CD14-positive monocyte (primary cell): ENCODE data around the gene WDR5B. TPM values are rescaled to one million over a fixed set of nuclear protein-coding genes. Genes with fewer than 3 reads are reported as not detected.

Source experiments
- DNase-seq, 3 donors: peaks; one replicate each; pipeline ENCODE4 v3.0.0-alpha.2; 2011 to 2022
- H2AFZ ChIP-seq: 2 replicates; pipeline ENCODE4 v1.6.0; 2012; ENCODE audit warnings: mild to moderate bottlenecking, low read depth, low read length, inconsistent platforms; ENCODE audit not compliant: insufficient read depth, poor library complexity, severe bottlenecking
- H3K27ac ChIP-seq, 2 donors: 1 replicate in 1 of 2; 2 replicates in 1 of 2; pipeline ENCODE4 v1.5.1; 2012 to 2013; ENCODE audit warnings: low read length in 2 of 2, control low read depth in 1 of 2, inconsistent platforms in 1 of 2, low read depth in 1 of 2, mild to moderate bottlenecking in 1 of 2
- H3K27me3 ChIP-seq, 2 donors: one replicate each; pipeline versions ENCODE4 v1.6.0 to v1.6.1; 2011 to 2013; ENCODE audit warnings: low read length in 2 of 2; ENCODE audit not compliant: control insufficient read depth in 2 of 2, insufficient read depth in 2 of 2
- H3K36me3 ChIP-seq, 2 donors: replicated peaks in 1 of 2; 1 replicate in 1 of 2; 2 replicates in 1 of 2; pipeline versions ENCODE4 v1.5.1 to v1.6.1; 2012 to 2013; ENCODE audit warnings: low read length in 2 of 2, control low read depth in 1 of 2, inconsistent platforms in 1 of 2, mild to moderate bottlenecking in 1 of 2; ENCODE audit not compliant: insufficient read depth in 2 of 2, control insufficient read depth in 1 of 2
- H3K4me1 ChIP-seq, 2 donors: 1 replicate in 1 of 2; 2 replicates in 1 of 2; pipeline versions ENCODE4 v1.5.1 to v1.6.1; 2012 to 2013; ENCODE audit warnings: low read length in 2 of 2, control low read depth in 1 of 2, inconsistent platforms in 1 of 2, mild to moderate bottlenecking in 1 of 2, moderate library complexity in 1 of 2; ENCODE audit not compliant: insufficient read depth in 2 of 2, control insufficient read depth in 1 of 2
- H3K4me2 ChIP-seq: replicated peaks from 2 replicates; pipeline ENCODE3; 2012; ENCODE audit warnings: low read length, moderate library complexity, mild to moderate bottlenecking; ENCODE audit not compliant: poor library complexity, severe bottlenecking; ENCODE audit errors: extremely low read depth
- H3K4me3 ChIP-seq, 3 experiments: fragments of 200-600 bp in 1 of 3; sonication (generic) in 1 of 3; replicated peaks in 1 of 3; 1 replicate in 2 of 3; 2 replicates in 1 of 3; pipeline ENCODE4 v1.5.1; 2011 to 2013; ENCODE audit warnings: low read length in 3 of 3, mild to moderate bottlenecking in 3 of 3, control low read depth in 2 of 3, low read depth in 2 of 3, inconsistent platforms in 1 of 3, moderate library complexity in 1 of 3
- H3K79me2 ChIP-seq: 2 replicates; pipeline ENCODE4 v1.6.0; 2012; ENCODE audit warnings: mild to moderate bottlenecking, control low read depth, inconsistent platforms, low read length, moderate library complexity; ENCODE audit not compliant: insufficient read depth
- H3K9ac ChIP-seq: 2 replicates; pipeline ENCODE4 v1.6.0; 2017; ENCODE audit warnings: low read length, mild to moderate bottlenecking; ENCODE audit not compliant: insufficient read depth, poor library complexity, severe bottlenecking
- H3K9me3 ChIP-seq, 2 donors: replicated peaks in 1 of 2; 1 replicate in 1 of 2; 2 replicates in 1 of 2; pipeline versions ENCODE4 v1.5.1 to v1.6.1; 2012 to 2013; ENCODE audit warnings: low read length in 2 of 2, control low read depth in 1 of 2; ENCODE audit not compliant: control insufficient read depth in 1 of 2, insufficient read depth in 1 of 2
- H4K20me1 ChIP-seq: 2 replicates; pipeline ENCODE4 v1.6.0; 2012; ENCODE audit warnings: mild to moderate bottlenecking, low read length, control low read depth, moderate library complexity; ENCODE audit not compliant: insufficient read depth
- H3K27ac Mint-ChIP-seq, 7 donors: one replicate each; pipeline ENCODE4 v1.8.0; 2020; ENCODE audit warnings: mild to moderate bottlenecking in 7 of 7, mixed read lengths in 7 of 7, moderate library complexity in 6 of 7, inconsistent platforms in 2 of 7
- H3K27me3 Mint-ChIP-seq, 3 donors: one replicate each; pipeline ENCODE4 v1.8.0; 2021 to 2022; ENCODE audit warnings: low read depth in 3 of 3, mild to moderate bottlenecking in 3 of 3, mixed read lengths in 3 of 3, moderate library complexity in 3 of 3, inconsistent platforms in 1 of 3
- H3K36me3 Mint-ChIP-seq, 2 donors: one replicate each; pipeline ENCODE4 v1.8.0; 2020; ENCODE audit warnings: mixed read lengths in 2 of 2, inconsistent platforms in 1 of 2, mild to moderate bottlenecking in 1 of 2
- H3K4me1 Mint-ChIP-seq: one replicate; pipeline ENCODE4 v1.8.0; 2020; ENCODE audit warnings: mild to moderate bottlenecking, mixed read lengths
- H3K4me3 Mint-ChIP-seq, 2 donors: one replicate each; pipeline ENCODE4 v1.8.0; 2020; ENCODE audit warnings: mild to moderate bottlenecking in 2 of 2, mixed read lengths in 2 of 2, moderate library complexity in 1 of 2
- H3K9me3 Mint-ChIP-seq, 7 donors: one replicate each; pipeline ENCODE4 v1.8.0; 2020 to 2022; ENCODE audit warnings: mixed read lengths in 7 of 7, mild to moderate bottlenecking in 6 of 7, moderate library complexity in 6 of 7, inconsistent platforms in 2 of 7
- WGBS: methylation state at CpG from one replicate; pipeline ENCODE4 v1.1.5; 2013; ENCODE audit warnings: missing lambda C conversion rate; ENCODE audit not compliant: insufficient coverage; 5-methylcytosine and 5-hydroxymethylcytosine counted together
- intact Hi-C, 2 donors: fragments of 100-400 bp; cut with micrococcal nuclease; formaldehyde crosslinking; loops; one replicate each; pipeline versions ENCODE4 v1.15.0 to v1.15.1; 2023
- polyA plus RNA-seq, 3 donors: library from polyadenylated mRNA; depleted of rRNA in 1 of 3; unstranded in 2 of 3; stranded (reverse) in 1 of 3; fragments of 300-500 nt in 2 of 3; fragments of >200 nt in 1 of 3; fragmentation: Illumina TruSeq in 2 of 3; gene quantifications; 1 replicate in 2 of 3; 2 replicates in 1 of 3; pipeline ENCODE4 v1.2.3, GENCODE V29; 2012 to 2021
- TF ChIP-seq, protein P1 (sequence below): fragments of 200-600 bp; IDR thresholded peaks from one replicate; pipeline ENCODE4 v1.8.0; 2022; ENCODE audit warnings: antibody characterized with exemption, mild to moderate bottlenecking

Gene WDR5B
- polyA plus RNA-seq, 3 donors: 0.85 to 3.1 (median 0.85) TPM

DNA sequence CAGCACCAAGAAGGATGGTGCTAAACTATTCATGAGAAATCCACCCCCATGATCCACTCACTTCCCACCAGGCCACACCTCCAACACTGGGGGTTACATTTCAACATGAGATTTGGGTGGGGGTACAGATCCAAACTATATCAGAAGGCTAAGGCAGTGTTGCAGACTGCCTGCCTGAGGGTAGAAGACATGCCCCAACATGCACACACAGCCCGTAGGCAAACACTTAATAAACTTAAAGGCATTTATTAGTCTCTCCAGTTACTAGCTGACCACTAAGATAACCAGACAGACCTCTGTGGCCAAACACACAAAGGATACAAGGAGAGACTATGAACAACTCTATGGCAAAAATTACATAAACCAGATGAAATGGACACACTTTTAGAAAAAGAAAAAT is 21.7 kb downstream of the WDR5B start:
- H3K4me3 ChIP-seq: no peak overlapping the region
- H3K9ac ChIP-seq: no peak overlapping the region
- Mint-ChIP-seq H3K27me3 (no peaks in the 10 kb centered on the region), H3K4me1 (peaks cover 10% of the 10 kb centered on the region), H3K36me3 (no peaks in the 10 kb centered on the region), H3K27ac (peak overlapping the region in 1 of 7 donors; percentile 33), H3K4me3 (no peak overlapping the region), H3K9me3 (no peaks in the 10 kb centered on the region)
- no peaks in the 10 kb centered on the region for H3K9me3 ChIP-seq
- intact Hi-C loops: no loop called here
- no peaks in the 10 kb centered on the region for H3K79me2 ChIP-seq
- no peak for DNase-seq
- no peak overlapping the region for H2AFZ ChIP-seq
- peaks cover 0 to 4% of the 10 kb centered on the region in 2 donors for H3K4me1 ChIP-seq
- H3K27ac ChIP-seq: no peak overlapping the region
- 100% methylated on average over 1 of the region's 1 CpG for WGBS
- H4K20me1 ChIP-seq: no peaks in the 10 kb centered on the region
- TF ChIP-seq, protein P1, sequence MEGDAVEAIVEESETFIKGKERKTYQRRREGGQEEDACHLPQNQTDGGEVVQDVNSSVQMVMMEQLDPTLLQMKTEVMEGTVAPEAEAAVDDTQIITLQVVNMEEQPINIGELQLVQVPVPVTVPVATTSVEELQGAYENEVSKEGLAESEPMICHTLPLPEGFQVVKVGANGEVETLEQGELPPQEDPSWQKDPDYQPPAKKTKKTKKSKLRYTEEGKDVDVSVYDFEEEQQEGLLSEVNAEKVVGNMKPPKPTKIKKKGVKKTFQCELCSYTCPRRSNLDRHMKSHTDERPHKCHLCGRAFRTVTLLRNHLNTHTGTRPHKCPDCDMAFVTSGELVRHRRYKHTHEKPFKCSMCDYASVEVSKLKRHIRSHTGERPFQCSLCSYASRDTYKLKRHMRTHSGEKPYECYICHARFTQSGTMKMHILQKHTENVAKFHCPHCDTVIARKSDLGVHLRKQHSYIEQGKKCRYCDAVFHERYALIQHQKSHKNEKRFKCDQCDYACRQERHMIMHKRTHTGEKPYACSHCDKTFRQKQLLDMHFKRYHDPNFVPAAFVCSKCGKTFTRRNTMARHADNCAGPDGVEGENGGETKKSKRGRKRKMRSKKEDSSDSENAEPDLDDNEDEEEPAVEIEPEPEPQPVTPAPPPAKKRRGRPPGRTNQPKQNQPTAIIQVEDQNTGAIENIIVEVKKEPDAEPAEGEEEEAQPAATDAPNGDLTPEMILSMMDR: no peak
- H3K4me2 ChIP-seq: no peak overlapping the region
- no peaks in the 10 kb centered on the region for H3K27me3 ChIP-seq
- no peaks in the 10 kb centered on the region for H3K36me3 ChIP-seq

DNA sequence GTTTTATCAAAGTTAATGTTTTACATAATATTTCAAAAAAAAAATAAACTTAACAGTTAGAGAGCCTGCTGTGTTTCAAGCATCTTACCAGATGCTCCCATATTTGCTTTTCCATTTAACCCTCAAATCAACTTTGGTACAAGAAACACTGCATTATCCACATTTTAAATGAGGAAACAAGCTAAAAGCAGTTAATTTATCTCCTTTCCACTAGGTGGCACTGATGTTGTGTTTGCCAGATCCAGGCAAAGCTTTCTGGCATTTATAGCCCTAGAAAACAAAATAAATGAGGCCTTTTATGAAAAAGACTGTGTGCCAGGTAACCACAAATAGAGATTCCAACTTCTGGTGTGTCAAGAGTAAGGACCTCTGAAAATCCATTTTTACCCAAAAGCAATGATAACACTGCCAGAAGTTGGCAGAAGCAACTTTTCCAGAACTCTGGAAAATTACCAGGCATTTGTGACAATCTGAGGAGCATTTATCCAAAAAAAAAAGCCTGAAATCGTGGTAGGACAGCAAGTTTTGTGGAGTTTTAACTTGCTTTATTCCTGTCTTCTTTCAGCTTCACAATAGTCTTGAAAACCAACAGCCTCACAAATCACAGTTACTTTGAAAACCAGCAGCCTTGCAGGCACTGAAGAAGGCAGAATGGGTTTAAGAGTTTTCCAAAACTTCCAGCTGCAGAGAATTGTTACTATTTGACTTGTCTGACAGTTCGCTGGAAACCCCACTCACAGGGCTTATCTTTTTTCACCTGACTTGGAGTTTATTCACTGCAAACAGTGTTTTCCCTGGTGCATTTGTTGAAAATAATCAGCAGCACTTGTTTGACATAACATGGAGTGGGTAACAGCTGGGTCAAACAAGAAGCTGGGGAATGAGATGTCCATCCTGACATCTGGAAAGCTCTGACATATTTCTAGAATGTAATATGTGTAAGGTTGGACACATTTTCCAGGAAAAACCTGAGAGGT is 22.7 kb downstream of the WDR5B start:
- H3K79me2 ChIP-seq: no peaks in the 10 kb centered on the region
- H3K4me1 ChIP-seq: peaks cover 0 to 4% of the 10 kb centered on the region in 2 donors
- H3K4me1 Mint-ChIP-seq: peaks cover 10% of the 10 kb centered on the region
- H3K9ac ChIP-seq: no peak overlapping the region
- no peak overlapping the region for H3K27ac Mint-ChIP-seq
- no peak overlapping the region for H3K4me3 ChIP-seq
- intact Hi-C loops: no loop called here
- H3K27ac ChIP-seq: no peak overlapping the region
- H2AFZ ChIP-seq: no peak overlapping the region
- H3K36me3 ChIP-seq: no peaks in the 10 kb centered on the region
- no peak overlapping the region for H3K4me2 ChIP-seq
- peak; percentile 27 to 53 (median 43) for DNase-seq
- TF ChIP-seq, protein P1: peak; percentile 84
- no peaks in the 10 kb centered on the region for H3K36me3 Mint-ChIP-seq
- no peaks in the 10 kb centered on the region for H3K9me3 ChIP-seq
- peaks cover 0 to 2% (median 0%) of the 10 kb centered on the region in 3 donors for H3K27me3 Mint-ChIP-seq
- H3K27me3 ChIP-seq: no peaks in the 10 kb centered on the region
- no peaks in the 10 kb centered on the region for H4K20me1 ChIP-seq
- WGBS: 100% methylated on average over 1 of the region's 2 CpGs
- no peak overlapping the region for H3K4me3 Mint-ChIP-seq
- no peaks in the 10 kb centered on the region for H3K9me3 Mint-ChIP-seq
